ENCODE measurements around the gene BPIFB1.

Gene BPIFB1

DNA sequence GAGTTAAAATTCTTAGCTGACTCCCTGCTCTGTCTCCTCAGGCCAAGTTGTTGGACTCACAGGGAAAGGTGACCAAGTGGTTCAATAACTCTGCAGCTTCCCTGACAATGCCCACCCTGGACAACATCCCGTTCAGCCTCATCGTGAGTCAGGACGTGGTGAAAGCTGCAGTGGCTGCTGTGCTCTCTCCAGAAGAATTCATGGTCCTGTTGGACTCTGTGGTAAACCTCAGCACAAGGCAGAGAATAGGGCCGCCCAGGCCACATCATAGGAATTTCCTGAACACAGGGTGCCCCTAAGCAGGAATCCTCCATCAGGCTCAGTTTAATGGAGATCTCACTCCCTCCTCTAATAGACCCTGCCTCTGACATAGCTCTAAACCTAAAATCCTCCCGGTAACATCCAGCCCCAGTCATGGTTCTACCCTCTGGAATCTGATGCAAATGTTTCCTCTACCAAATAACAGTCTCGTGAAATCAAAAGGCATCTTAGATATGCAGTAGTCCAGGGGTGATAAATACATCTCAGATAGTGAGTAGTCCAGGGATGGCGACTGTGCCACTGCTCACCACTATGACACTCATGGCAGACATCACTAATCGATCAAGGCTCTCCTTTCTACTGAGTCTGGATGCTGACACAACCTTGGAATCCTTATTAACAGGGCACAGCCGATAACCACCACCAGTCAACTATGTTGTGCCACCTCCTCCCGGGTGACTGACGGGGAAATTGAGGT is 18.3 kb downstream of the BPIFB1 start:
- DNase-seq (ENCODE audit: low read depth), result no peak
- H3K4me3 ChIP-seq (ENCODE audit: low read depth, low read length), result no peak overlapping the region
- in situ Hi-C loops (cut with HindIII; ENCODE audit: low sequenced_read_pairs), result no loop called here
- TF ChIP-seq, protein P1, sequence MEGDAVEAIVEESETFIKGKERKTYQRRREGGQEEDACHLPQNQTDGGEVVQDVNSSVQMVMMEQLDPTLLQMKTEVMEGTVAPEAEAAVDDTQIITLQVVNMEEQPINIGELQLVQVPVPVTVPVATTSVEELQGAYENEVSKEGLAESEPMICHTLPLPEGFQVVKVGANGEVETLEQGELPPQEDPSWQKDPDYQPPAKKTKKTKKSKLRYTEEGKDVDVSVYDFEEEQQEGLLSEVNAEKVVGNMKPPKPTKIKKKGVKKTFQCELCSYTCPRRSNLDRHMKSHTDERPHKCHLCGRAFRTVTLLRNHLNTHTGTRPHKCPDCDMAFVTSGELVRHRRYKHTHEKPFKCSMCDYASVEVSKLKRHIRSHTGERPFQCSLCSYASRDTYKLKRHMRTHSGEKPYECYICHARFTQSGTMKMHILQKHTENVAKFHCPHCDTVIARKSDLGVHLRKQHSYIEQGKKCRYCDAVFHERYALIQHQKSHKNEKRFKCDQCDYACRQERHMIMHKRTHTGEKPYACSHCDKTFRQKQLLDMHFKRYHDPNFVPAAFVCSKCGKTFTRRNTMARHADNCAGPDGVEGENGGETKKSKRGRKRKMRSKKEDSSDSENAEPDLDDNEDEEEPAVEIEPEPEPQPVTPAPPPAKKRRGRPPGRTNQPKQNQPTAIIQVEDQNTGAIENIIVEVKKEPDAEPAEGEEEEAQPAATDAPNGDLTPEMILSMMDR (IDR thresholded peaks at IDR 0.05; ENCODE audit: low read depth, low read length, missing control alignments), result no peak

DNA sequence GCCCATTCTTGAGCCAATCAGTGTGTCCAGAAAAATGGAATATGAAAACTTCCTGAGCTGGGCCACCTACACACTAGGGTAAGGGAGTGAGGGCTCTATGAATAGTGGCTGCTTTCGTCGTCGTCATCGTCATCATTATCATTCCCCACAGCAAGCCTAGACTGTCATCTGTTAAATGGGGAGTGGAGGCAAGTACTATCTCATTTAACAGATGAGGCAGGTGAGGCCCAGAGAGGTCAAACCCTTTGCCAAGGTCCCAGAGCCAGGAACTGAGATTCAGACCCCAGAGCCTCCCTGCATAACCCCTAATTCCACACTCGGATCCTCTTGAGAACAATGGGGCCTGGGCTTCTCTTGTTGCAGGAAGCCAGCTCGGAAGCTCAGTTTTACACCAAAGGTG is 20.6 kb downstream of the BPIFB1 start:
- no peak for DNase-seq (ENCODE audit: low read depth)
- TF ChIP-seq, protein P1 (IDR thresholded peaks at IDR 0.05; ENCODE audit: low read depth, low read length, missing control alignments), result no peak
- no peak overlapping the region for H3K4me3 ChIP-seq (ENCODE audit: low read depth, low read length)
- in situ Hi-C loops (cut with HindIII; ENCODE audit: low sequenced_read_pairs), result no loop called here

DNA sequence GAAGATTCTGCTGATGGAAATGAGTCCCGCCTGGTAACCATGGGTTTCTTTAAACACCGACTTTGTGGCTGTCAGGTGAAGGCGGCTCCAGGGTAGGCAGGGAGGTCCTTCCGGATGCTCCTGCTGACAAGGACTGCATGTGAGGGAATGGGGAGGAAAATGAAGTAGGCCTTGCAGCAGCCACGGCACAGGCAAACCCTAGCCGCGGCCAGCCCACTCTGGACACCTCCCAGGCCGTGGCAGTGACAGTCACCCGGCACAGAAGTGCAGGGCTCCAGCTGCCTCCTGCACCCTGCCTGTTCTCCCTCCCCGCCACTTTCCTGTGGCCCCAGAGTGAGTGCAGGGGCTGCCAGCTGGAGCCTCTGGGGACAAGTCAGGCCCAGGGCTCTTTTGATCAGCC is 21.0 kb downstream of the BPIFB1 start:
- TF ChIP-seq, protein P1 (IDR thresholded peaks at IDR 0.05; ENCODE audit: low read depth, low read length, missing control alignments), result no peak
- in situ Hi-C loops (cut with HindIII; ENCODE audit: low sequenced_read_pairs), result no loop called here
- H3K4me3 ChIP-seq (ENCODE audit: low read depth, low read length), result no peak overlapping the region
- DNase-seq (ENCODE audit: low read depth), result no peak

DNA sequence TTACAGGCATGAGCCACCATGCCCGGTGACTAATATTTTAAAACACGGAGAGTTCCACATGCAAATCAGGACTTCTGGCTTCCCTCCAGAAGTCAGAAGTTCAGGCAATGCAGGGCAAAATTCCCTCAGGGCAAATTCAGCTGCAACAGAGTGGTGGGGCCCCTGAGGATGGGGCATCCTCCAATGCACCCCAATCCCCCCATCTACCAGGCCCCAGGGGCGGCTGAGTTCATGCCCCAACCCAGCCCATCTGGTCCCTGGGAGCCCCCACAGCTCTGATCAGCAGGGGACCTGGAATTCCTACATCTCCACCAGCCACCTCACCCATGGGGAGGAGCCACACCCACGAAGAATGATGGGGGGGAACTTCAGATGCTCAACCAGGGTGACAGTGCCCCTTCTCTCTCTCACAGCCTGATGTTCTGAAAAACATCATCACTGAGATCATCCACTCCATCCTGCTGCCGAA is 22.6 kb downstream of the BPIFB1 start:
- TF ChIP-seq, protein P1 (IDR thresholded peaks at IDR 0.05; ENCODE audit: low read depth, low read length, missing control alignments), result no peak
- in situ Hi-C loops (cut with HindIII; ENCODE audit: low sequenced_read_pairs), result no loop called here
- H3K4me3 ChIP-seq (ENCODE audit: low read depth, low read length), result no peak overlapping the region
- no peak for DNase-seq (ENCODE audit: low read depth)

DNA sequence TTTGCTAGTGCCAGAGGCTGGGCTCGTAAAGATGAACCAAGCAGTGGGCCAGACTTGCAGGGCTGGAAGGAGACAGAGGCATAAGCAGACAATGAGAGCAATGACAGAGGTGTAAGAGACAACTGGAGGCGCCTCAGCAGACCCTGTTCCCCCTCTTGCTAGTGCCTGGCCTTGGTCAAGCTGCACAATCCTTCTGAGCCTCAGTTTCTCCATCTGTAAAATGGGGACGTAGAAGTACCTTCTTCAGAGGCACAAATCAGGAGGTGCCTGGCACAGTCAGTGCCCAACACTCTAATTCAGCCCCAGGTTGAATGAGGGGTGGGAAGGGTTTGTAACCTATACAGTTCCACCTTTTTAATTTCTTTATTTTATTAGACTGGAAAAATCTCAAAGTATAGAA is 23.2 kb downstream of the BPIFB1 start:
- DNase-seq (ENCODE audit: low read depth), result no peak
- in situ Hi-C loops (cut with HindIII; ENCODE audit: low sequenced_read_pairs), result no loop called here
- TF ChIP-seq, protein P1 (IDR thresholded peaks at IDR 0.05; ENCODE audit: low read depth, low read length, missing control alignments), result no peak
- no peak overlapping the region for H3K4me3 ChIP-seq (ENCODE audit: low read depth, low read length)

DNA sequence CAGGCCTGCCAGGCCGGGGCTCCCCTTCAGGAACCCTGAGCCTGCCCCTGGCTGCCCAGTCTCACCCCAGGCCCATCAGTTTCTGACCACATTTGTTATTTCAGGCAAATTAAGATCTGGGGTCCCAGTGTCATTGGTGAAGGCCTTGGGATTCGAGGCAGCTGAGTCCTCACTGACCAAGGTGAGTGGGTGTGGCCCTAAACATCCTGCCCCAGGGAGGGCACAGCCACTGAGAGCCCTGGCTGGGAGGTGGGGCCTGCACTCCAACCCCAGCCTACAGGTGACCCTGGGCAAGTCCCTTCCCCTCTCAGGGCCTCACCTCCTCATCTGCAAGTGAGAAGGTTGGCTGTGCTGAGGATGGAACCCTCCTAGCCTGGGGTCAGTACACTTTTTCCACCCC is 23.8 kb downstream of the BPIFB1 start:
- in situ Hi-C loops (cut with HindIII; ENCODE audit: low sequenced_read_pairs), result no loop called here

More for the DNA sequence above, 23.8 kb downstream of the BPIFB1 start:
- TF ChIP-seq, protein P1 (IDR thresholded peaks at IDR 0.05; ENCODE audit: low read depth, low read length, missing control alignments), result no peak
- DNase-seq (ENCODE audit: low read depth), result no peak
- no peak overlapping the region for H3K4me3 ChIP-seq (ENCODE audit: low read depth, low read length)
